NT2/D1 (cell line): ENCODE results near the gene HPS6.

Source experiments
- SUZ12 ChIP-seq: IDR thresholded peaks from 2 replicates; pipeline ENCODE4 v1.6.1; 2011; ENCODE audit not compliant: insufficient read length, insufficient read depth; ENCODE audit errors: extremely low read depth
- YY1 ChIP-seq: IDR thresholded peaks from 2 replicates; pipeline ENCODE4 v1.6.1; 2011; ENCODE audit not compliant: insufficient read length, insufficient read depth
- ZNF274 ChIP-seq: IDR thresholded peaks from 2 replicates; pipeline ENCODE4 v1.6.1; 2011; ENCODE audit warnings: mild to moderate bottlenecking, low read depth, low read length

- TF ChIP-seq YY1 (no peak), ZNF274 (no peak), SUZ12 (no peak)
These were observed 2.2 kb downstream of the HPS6 start for GRCh38 chr10:102067091-102067916.
